ENCODE measurements around the gene SLC35B1. TPM values are rescaled to one million over a fixed set of nuclear protein-coding genes. Genes with fewer than 3 reads are reported as not detected.

The SLC35B1 gene
- total and polyA plus RNA-seq, 8 donors, result 26.3 to 59.8 (median 37.3) TPM

DNA sequence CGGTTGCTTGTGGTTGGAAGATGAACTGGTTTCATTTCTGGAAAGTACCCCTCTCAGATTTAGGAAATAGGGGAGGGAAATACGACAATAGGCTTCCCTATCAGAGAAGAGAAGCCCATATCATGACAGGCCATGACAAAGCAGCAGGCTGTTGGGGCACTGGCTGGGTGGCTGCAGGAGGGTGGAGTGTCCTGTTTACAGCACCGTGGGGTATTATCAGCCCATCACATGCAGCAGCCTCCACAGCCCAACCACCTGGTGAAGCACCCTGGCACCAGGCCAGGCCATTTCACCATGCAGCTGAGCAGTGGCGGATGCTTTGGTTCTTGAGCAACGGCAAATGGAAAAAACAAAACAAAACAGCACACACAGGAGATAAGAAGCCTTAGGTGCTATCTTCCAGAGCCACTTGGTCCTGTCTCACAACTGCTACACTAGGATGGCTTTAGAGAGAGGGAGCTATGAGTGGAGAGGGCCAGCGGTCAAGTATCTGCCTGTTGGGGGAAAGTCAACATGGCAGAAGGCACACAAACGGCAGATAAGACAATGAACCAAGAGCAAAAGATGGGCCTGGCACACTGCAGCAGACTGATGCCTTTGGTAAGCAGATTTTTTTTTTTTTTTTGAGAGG, 32.0 kb upstream of the SLC35B1 start:
- TF ChIP-seq POLR2AphosphoS5 (IDR thresholded peaks at IDR 0.05), result peak; percentile 48 to 65 (median 56)
- TF ChIP-seq POLR2A (IDR thresholded peaks at IDR 0.05), result no peak
- 44 to 60% (median 52%) methylated on average over 7 of the region's 7 CpGs for WGBS, 5 donors
- H3K36me3 ChIP-seq, result no peaks in the 10 kb centered on the region
- peak overlapping the region; percentile 23 to 88 (median 76) for H3K27ac ChIP-seq
- DNase-seq, result peak; percentile 84 to 89
- H3K4me3 ChIP-seq, result peak overlapping the region in 3 of 4 donors; percentile 5 to 10 (median 6)
- no peaks in the 10 kb centered on the region for H3K9me3 ChIP-seq
- intact Hi-C loops (cut with DNase I; ENCODE audit: low total_unique reads), result no loop called here
- H3K27me3 ChIP-seq, result no peaks in the 10 kb centered on the region
- H3K4me1 ChIP-seq, result peaks cover 46 to 77% (median 63%) of the 10 kb centered on the region in 4 donors

DNA sequence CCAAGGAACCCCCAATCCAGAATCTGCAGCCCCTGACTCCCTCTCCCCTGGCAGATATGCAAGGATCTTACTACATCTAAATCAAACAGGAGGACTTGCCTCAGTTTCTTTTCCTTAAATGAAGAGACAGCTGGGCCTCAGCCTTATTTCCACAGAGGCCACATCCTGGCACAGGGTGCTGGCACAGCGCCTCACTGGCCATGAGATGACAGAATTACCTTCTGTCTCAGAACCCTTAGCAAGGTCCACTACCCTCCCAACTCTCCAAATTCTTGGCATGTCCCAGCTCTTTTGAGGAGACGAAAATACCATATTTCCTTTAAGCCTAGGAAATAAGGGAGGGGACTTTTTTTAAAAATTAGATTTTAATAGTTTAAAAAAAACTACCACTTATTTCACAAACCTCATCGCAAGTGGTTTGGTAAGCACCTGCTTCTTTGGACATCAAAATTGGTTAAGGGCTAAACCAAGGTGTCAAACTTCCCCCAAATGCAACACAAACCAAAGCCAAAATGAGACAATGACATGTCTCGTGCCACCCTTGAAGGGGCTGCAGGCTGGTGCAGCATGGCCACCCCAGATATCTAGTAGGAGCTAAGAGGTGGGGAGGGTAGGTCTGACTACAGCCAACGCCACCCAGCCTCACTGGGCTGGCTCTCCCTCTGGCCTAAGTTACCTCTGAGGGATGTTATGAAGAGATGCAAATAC, 30.8 kb upstream of the SLC35B1 start:
- Histone ChIP-seq H3K4me1 (peaks cover 46 to 66% (median 56%) of the 10 kb centered on the region in 4 donors), H3K4me3 (no peak overlapping the region), H3K9me3 (no peaks in the 10 kb centered on the region), H3K36me3 (no peaks in the 10 kb centered on the region), H3K27ac (peak overlapping the region; percentile 21 to 88 (median 76)), H3K27me3 (no peaks in the 10 kb centered on the region)
- DNase-seq, result no peak
- intact Hi-C loops (cut with DNase I; ENCODE audit: low total_unique reads), result no loop called here
- TF ChIP-seq POLR2AphosphoS5 (IDR thresholded peaks at IDR 0.05) (no peak), EP300 (IDR thresholded peaks at IDR 0.05) (no peak), POLR2A (IDR thresholded peaks at IDR 0.05) (no peak)
- TF ChIP-seq, protein P1, sequence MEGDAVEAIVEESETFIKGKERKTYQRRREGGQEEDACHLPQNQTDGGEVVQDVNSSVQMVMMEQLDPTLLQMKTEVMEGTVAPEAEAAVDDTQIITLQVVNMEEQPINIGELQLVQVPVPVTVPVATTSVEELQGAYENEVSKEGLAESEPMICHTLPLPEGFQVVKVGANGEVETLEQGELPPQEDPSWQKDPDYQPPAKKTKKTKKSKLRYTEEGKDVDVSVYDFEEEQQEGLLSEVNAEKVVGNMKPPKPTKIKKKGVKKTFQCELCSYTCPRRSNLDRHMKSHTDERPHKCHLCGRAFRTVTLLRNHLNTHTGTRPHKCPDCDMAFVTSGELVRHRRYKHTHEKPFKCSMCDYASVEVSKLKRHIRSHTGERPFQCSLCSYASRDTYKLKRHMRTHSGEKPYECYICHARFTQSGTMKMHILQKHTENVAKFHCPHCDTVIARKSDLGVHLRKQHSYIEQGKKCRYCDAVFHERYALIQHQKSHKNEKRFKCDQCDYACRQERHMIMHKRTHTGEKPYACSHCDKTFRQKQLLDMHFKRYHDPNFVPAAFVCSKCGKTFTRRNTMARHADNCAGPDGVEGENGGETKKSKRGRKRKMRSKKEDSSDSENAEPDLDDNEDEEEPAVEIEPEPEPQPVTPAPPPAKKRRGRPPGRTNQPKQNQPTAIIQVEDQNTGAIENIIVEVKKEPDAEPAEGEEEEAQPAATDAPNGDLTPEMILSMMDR (IDR thresholded peaks at IDR 0.05), result no peak
- WGBS, 5 donors, result 75 to 90% (median 80%) methylated on average over 5 of the region's 5 CpGs

DNA sequence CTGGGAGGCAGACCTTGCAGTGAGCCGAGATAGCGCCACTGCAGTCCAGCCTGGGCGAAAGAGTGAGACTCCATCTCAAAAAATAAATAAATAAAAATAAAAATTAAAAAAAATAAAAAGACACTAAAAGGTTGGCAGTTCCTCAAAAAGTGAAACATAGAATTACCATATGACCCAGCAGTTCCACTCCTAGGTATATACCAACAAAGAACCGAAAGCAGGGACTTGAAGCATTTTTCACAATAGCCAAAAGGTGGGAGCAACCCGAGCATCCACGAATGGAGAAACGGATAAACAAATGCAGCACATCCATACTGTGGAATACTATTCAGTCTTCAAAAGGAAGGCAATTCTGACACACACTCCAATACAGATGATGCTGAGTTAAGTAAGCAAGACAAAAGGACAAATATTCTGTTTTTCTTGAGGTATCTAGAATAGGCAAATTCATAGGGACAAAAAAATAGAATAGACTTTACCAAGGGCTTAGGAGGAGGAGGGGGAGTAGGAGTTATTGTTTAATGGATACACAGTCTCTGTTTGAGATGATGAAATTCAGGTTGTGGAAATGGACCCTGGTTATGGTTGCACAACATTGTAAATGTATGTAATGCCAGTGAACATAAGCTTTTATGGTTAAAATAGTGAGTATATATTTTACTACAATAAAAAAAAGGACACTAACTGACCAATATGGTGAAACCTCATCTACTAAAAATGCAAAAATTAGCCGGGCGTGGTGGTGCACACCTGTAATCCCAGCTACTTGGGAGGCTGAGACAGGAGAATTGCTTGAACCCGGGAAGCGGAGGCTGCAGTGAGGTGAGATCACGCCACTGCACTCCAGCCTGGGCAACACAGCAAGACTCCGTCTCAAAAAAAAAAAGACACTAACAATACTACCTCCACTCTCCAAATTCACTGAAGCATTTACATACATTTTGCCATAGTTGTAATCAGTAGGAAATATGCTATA, 27.0 kb upstream of the SLC35B1 start:
- intact Hi-C loops (cut with DNase I; ENCODE audit: low total_unique reads), result no loop called here
- TF ChIP-seq POLR2AphosphoS5 (IDR thresholded peaks at IDR 0.05), result no peak
- TF ChIP-seq POLR2A (IDR thresholded peaks at IDR 0.05), result no peak
- no peak for TF ChIP-seq EP300 (IDR thresholded peaks at IDR 0.05)
- TF ChIP-seq, protein P1 (IDR thresholded peaks at IDR 0.05), result no peak

DNA sequence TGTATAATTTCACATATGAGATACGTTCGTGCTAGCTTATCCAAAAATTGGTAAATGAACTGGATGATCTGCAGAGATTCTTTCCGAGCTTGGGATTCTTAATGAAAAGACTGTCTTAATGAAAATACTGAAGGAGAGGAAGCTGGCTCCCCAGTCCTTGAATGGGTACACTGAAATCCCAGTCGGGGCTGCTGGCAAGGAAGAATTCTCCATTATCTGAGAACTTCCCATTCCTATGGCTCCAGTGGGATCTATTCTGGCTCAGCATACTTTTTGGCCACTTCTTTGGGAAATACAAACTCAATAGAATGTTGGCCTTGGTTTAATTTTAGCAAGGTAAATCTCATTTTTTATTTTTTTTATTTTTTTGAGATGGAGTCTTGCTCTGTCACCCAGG, 23.7 kb upstream of the SLC35B1 start:
- peak overlapping the region in 2 of 5 donors; percentile 60 to 79 for H3K27ac ChIP-seq
- 70 to 85% (median 75%) methylated on average over 4 of the region's 4 CpGs for WGBS, 5 donors
- no peaks in the 10 kb centered on the region for H3K27me3 ChIP-seq
- peaks cover 0 to 5% (median 1%) of the 10 kb centered on the region in 4 donors for H3K36me3 ChIP-seq
- H3K4me3 ChIP-seq, result no peak overlapping the region
- DNase-seq, result no peak
- TF ChIP-seq POLR2A (IDR thresholded peaks at IDR 0.05), result no peak
- TF ChIP-seq POLR2AphosphoS5 (IDR thresholded peaks at IDR 0.05), result no peak
- TF ChIP-seq EP300 (IDR thresholded peaks at IDR 0.05), result no peak
- TF ChIP-seq, protein P1 (IDR thresholded peaks at IDR 0.05), result no peak
- intact Hi-C loops (cut with DNase I; ENCODE audit: low total_unique reads), result no loop called here
- peaks cover 5 to 48% (median 29%) of the 10 kb centered on the region in 4 donors for H3K4me1 ChIP-seq
- no peaks in the 10 kb centered on the region for H3K9me3 ChIP-seq

More for the DNA sequence above, 27.0 kb upstream of the SLC35B1 start:
- DNase-seq, result no peak
- 85 to 97% (median 95%) methylated on average over 13 of the region's 13 CpGs for WGBS, 5 donors
- no peaks in the 10 kb centered on the region for H3K36me3 ChIP-seq
- H3K27me3 ChIP-seq, result no peaks in the 10 kb centered on the region
- no peak overlapping the region for H3K4me3 ChIP-seq
- no peaks in the 10 kb centered on the region for H3K9me3 ChIP-seq
- no peak overlapping the region for H3K27ac ChIP-seq
- peaks cover 21 to 49% (median 34%) of the 10 kb centered on the region in 4 donors for H3K4me1 ChIP-seq

All from stomach (tissue), 9 donors.